Neural crest cell (in vitro differentiated cells): ENCODE measurements around the gene RNF141. TPM values are rescaled to one million over a fixed set of nuclear protein-coding genes. Genes with fewer than 3 reads are reported as not detected.

ENCODE experiments used
- DNase-seq: peaks from one replicate; pipeline ENCODE4 v3.0.0; 2021; ENCODE audit warnings: low read depth, mixed read lengths, low spot score
- H3K27ac Mint-ChIP-seq: one replicate; pipeline ENCODE4 v1.8.0; 2021; ENCODE audit warnings: mild to moderate bottlenecking, mixed read lengths; ENCODE audit not compliant: unreplicated experiment
- H3K27me3 Mint-ChIP-seq: 2 replicates; pipeline ENCODE4 v1.8.0; 2021; ENCODE audit warnings: low read depth, mild to moderate bottlenecking, mixed read lengths
- H3K36me3 Mint-ChIP-seq: 2 replicates; pipeline ENCODE4 v1.8.0; 2021; ENCODE audit warnings: low read depth, mild to moderate bottlenecking, mixed read lengths
- H3K4me1 Mint-ChIP-seq: 2 replicates; pipeline ENCODE4 v1.8.0; 2021; ENCODE audit warnings: mixed read lengths
- H3K4me3 Mint-ChIP-seq: one replicate; pipeline ENCODE4 v1.8.0; 2021; ENCODE audit warnings: mild to moderate bottlenecking, mixed read lengths
- H3K9me3 Mint-ChIP-seq: 2 replicates; pipeline ENCODE4 v1.8.0; 2021; ENCODE audit warnings: mixed read lengths
- total RNA-seq: library from RNA; stranded (reverse); gene quantifications from 2 replicates; pipeline ENCODE4 v1.2.1, GENCODE V29; 2021
- TF ChIP-seq, protein P1 (sequence below): fragments of 200-600 bp; sonication (generic); conservative IDR thresholded peaks from 2 replicates; pipeline ENCODE4 v1.5.0; 2021; ENCODE audit warnings: antibody characterized with exemption, mild to moderate bottlenecking

The RNF141 gene
- total RNA-seq, 1 donor from 2014 or later: 33.0 TPM

DNA sequence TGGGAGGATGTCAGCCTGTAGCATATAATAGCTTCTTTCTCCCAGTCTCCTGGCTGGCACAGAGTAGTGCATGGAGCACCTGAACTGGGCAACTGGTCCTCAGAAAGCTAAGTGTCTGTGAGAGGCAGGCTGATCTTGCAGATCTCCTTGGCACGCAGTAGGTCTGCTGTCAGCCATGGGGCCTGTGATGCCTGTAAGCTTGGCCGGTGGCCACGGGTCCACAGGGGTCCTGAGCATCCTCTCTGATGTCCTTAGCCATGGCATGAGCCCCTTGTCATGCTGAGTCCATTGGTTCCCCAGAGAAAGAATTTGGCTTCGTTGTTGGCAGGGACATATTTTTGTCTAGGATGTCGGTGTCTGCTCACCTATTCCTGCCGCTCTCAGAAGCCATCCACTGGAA lies 61.0 kb downstream of the RNF141 start:
- Mint-ChIP-seq H3K4me3 (no peak overlapping the region), H3K27ac (no peak overlapping the region), H3K27me3 (no peaks in the 10 kb centered on the region), H3K36me3 (no peaks in the 10 kb centered on the region), H3K9me3 (no peaks in the 10 kb centered on the region), H3K4me1 (no peaks in the 10 kb centered on the region)
- TF ChIP-seq, protein P1, sequence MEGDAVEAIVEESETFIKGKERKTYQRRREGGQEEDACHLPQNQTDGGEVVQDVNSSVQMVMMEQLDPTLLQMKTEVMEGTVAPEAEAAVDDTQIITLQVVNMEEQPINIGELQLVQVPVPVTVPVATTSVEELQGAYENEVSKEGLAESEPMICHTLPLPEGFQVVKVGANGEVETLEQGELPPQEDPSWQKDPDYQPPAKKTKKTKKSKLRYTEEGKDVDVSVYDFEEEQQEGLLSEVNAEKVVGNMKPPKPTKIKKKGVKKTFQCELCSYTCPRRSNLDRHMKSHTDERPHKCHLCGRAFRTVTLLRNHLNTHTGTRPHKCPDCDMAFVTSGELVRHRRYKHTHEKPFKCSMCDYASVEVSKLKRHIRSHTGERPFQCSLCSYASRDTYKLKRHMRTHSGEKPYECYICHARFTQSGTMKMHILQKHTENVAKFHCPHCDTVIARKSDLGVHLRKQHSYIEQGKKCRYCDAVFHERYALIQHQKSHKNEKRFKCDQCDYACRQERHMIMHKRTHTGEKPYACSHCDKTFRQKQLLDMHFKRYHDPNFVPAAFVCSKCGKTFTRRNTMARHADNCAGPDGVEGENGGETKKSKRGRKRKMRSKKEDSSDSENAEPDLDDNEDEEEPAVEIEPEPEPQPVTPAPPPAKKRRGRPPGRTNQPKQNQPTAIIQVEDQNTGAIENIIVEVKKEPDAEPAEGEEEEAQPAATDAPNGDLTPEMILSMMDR: no peak
- DNase-seq: no peak

DNA sequence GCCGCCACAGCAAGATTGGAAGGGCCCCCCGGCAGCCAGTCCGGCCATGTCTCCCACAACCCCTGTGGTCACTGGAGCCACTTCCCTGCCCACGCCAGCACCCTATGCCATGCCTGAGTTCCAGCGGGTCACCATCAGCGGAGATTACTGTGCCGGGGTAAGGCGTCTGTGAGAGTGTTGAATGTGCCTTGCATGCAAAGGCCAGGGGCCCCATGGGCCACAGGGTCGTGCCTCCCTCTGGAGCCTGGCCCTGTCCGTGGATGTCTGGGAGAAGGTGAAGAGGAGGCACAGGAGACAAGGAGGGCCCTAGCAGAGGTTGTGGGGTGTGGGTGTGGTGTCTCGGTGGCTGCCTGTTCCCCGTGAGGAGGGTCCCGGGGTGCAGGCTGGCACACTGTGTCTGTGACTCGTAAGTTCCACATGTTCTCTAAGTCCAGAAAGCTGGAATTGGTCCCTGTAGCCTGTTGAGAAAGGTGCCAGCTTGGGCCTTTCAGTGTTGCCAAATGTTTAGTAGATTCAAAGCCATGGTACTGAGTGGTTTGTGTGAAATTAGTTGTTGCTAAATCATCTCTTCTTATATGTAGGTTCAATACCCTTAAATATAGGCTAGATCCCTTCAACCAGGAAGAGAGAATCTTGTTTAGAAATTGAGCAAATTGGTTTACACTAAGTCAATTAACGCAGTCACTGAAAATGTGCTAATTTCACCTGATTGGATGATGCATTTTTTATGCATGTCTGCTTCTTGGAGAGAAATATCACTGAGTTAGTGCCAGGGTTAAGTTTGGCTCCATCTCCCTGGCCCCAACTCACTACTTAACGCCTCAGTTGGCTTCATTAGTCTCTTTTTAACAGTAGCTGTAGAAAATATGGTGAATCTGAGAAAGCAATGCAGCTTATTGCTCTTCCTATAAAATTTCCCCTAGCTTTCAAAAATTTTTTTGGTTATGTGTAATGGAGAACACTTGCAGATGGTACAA lies 62.1 kb downstream of the RNF141 start:
- Mint-ChIP-seq H3K36me3 (no peaks in the 10 kb centered on the region), H3K27me3 (peaks cover under 1% of the 10 kb centered on the region), H3K4me3 (no peak overlapping the region), H3K4me1 (no peaks in the 10 kb centered on the region), H3K27ac (no peak overlapping the region), H3K9me3 (no peaks in the 10 kb centered on the region)
- TF ChIP-seq, protein P1: no peak
- no peak for DNase-seq

DNA sequence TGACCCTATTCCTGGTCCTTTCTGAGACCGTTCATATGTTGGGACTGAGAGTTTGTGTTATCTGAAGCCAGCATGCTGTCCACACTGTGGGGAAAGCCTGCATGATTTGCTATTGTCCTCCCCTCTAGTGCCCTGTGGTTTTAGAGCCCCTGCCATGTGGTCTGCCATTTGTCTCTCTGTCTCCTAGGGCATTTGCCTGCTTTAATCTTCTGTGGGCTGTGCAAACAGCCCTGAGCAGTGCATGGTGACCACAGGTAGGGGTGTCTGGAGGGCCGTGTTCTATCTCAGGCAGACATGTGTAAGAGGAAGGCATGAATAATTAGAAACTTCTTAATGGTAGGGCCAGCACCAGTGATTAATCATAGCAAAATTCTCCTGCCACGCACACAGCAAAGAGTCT lies 62.9 kb downstream of the RNF141 start:
- no peak for DNase-seq
- Mint-ChIP-seq H3K36me3 (no peaks in the 10 kb centered on the region), H3K9me3 (no peaks in the 10 kb centered on the region), H3K4me1 (no peaks in the 10 kb centered on the region), H3K27me3 (peaks cover 4% of the 10 kb centered on the region), H3K4me3 (no peak overlapping the region), H3K27ac (no peak overlapping the region)
- TF ChIP-seq, protein P1: no peak

DNA sequence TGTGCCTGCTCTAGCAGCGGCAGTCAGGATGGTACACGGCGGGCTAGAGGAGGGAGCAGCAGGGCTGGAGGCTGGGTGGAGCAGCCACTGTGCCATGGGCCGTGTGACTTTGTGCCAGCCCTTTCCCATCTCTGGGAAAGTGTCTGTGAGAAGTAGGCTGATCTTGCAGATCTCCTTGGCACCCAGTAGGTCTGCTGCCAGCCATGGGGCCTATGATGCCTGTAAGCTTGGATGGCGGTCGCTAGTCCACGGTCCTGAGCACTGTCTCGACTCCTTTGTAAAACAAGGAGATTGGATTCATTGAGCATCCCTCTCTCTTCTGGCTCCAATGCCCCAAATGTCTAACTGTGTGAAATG lies 63.3 kb downstream of the RNF141 start:
- no peak for DNase-seq
- TF ChIP-seq, protein P1: no peak
- H3K27ac Mint-ChIP-seq: no peak overlapping the region
- no peak overlapping the region for H3K4me3 Mint-ChIP-seq
- peaks cover 4% of the 10 kb centered on the region for H3K27me3 Mint-ChIP-seq
- no peaks in the 10 kb centered on the region for H3K9me3 Mint-ChIP-seq
- no peaks in the 10 kb centered on the region for H3K4me1 Mint-ChIP-seq
- no peaks in the 10 kb centered on the region for H3K36me3 Mint-ChIP-seq

DNA sequence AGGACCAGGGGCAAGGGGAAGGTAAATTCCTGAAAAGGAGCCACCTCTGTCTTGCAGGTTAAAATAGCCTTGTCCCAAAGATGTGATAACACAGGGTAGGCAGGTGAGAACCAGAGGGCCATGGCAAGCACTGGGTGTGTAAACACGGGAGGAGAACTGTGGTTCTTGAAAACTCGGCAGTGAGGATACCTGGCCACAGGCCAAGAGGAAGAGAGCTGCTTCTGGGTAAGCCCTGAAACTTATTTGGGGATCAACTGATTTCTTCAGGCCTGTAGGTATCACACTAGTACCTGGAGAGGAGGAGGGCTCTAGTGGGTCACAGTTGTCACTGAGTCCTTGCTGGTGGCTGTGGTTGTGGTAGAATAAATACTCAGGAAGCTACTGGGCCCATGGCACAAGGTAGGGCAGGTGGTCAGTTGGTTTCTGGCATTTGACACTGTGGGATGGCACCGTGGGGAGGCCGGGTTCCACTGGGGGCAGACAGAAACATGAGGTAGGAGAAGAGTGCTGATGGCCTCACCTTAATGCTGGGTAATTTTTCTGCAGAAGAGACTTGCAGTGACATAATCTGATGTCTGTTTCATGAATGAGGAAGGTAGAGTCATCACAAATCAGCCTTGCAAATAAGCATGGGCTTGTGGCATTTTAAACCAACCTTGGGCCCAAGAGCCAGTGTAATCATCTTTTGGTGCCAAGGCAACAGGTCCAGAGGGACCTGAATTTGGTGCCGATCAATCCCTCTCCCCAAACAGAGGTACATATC lies 63.9 kb downstream of the RNF141 start:
- no peak overlapping the region for H3K4me3 Mint-ChIP-seq
- H3K27ac Mint-ChIP-seq: no peak overlapping the region
- TF ChIP-seq, protein P1: no peak
- peaks cover 4% of the 10 kb centered on the region for H3K27me3 Mint-ChIP-seq
- H3K4me1 Mint-ChIP-seq: no peaks in the 10 kb centered on the region
- no peak for DNase-seq
- H3K9me3 Mint-ChIP-seq: no peaks in the 10 kb centered on the region
- H3K36me3 Mint-ChIP-seq: no peaks in the 10 kb centered on the region
